ENCODE measurements around the gene FNTB. TPM values are rescaled to one million over a fixed set of nuclear protein-coding genes. Genes with fewer than 3 reads are reported as not detected.

The FNTB gene
- total and polyA plus RNA-seq, 2 donors = 6.6 to 9.5 TPM

- no peak overlapping the region for H3K4me3 ChIP-seq (ENCODE audit: low read length in 2 of 2)
- H3K36me3 ChIP-seq (ENCODE audit: control insufficient read depth in 2 of 2, insufficient read depth in 2 of 2, low read length in 1 of 2) = peaks cover 20 to 24% of the 10 kb centered on the region in 2 donors
- no peak overlapping the region for H3K27ac ChIP-seq (ENCODE audit: low read depth in 1 of 2, low read length in 1 of 2)
- H3K4me1 ChIP-seq (ENCODE audit: control insufficient read depth in 2 of 2, insufficient read depth in 2 of 2, low read length in 2 of 2) = no peaks in the 10 kb centered on the region
- no peak for DNase-seq (ENCODE audit: low read depth in 6 of 9, low spot score in 9 of 9)
- no peaks in the 10 kb centered on the region for H3K9me3 ChIP-seq (ENCODE audit: control insufficient read depth in 2 of 2, insufficient read depth in 1 of 2, low read length in 1 of 2)
- WGBS = 98% methylated on average over 3 of the region's 3 CpGs
- no peaks in the 10 kb centered on the region for H3K27me3 ChIP-seq (ENCODE audit: control insufficient read depth in 2 of 2, insufficient read depth in 1 of 2, low read length in 1 of 2)
These were observed 46.5 kb downstream of the FNTB start for GRCh38 chr14:65033181-65033580.

DNA sequence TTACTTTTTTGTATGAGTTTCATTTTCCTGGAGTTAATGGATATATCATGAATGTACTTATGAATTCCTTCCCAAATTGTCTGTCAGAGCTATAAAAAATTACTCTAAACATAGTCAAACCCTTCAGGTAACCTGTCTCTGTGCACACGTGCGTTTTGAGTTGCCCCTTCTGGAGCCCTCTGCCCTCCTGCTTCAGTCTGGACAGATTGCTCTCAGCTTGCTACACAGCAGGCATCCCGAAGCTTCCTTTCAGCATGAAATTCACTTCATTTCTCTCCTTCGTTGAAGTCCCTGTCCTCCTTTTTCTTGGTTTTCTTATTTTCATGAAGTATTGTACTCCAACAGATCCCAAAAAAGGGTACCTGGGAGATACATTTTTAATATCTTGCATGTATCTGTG lies 47.3 kb downstream of the FNTB start:
- Histone ChIP-seq H3K4me1 (ENCODE audit: control insufficient read depth in 2 of 2, insufficient read depth in 2 of 2, low read length in 2 of 2) (no peaks in the 10 kb centered on the region), H3K9me3 (ENCODE audit: control insufficient read depth in 2 of 2, insufficient read depth in 1 of 2, low read length in 1 of 2) (no peaks in the 10 kb centered on the region), H3K27ac (ENCODE audit: low read depth in 1 of 2, low read length in 1 of 2) (no peak overlapping the region), H3K27me3 (ENCODE audit: control insufficient read depth in 2 of 2, insufficient read depth in 1 of 2, low read length in 1 of 2) (no peaks in the 10 kb centered on the region), H3K4me3 (ENCODE audit: low read length in 2 of 2) (no peak overlapping the region), H3K36me3 (ENCODE audit: control insufficient read depth in 2 of 2, insufficient read depth in 2 of 2, low read length in 1 of 2) (peaks cover 16 to 23% of the 10 kb centered on the region in 2 donors)
- WGBS = 98% methylated on average over 4 of the region's 4 CpGs
- DNase-seq (ENCODE audit: low read depth in 6 of 9, low spot score in 9 of 9) = no peak

DNA sequence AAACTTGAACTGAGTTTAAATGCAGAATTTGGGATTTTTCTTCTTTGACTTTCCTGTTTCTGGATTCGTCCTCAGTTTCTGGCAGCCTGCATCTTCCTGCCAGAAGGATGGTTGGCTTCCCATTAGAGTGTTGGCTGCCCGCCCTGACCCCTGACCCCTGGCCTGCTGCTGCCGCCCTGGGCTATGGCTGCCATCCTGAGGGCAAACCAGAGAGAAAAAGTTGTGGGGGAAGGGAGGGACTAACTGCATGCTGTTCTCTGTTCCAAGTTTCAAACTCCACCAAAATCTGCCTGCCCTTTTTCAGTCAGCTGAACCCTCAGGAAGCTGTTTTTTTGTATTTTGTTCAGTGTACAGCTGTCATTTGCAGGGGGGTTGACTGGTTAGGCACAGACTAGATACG lies 48.4 kb downstream of the FNTB start:
- Histone ChIP-seq H3K4me3 (ENCODE audit: low read length in 2 of 2) (no peak overlapping the region), H3K36me3 (ENCODE audit: control insufficient read depth in 2 of 2, insufficient read depth in 2 of 2, low read length in 1 of 2) (peaks cover 14 to 16% of the 10 kb centered on the region in 2 donors), H3K27me3 (ENCODE audit: control insufficient read depth in 2 of 2, insufficient read depth in 1 of 2, low read length in 1 of 2) (no peaks in the 10 kb centered on the region), H3K4me1 (ENCODE audit: control insufficient read depth in 2 of 2, insufficient read depth in 2 of 2, low read length in 2 of 2) (no peaks in the 10 kb centered on the region), H3K27ac (ENCODE audit: low read depth in 1 of 2, low read length in 1 of 2) (no peak overlapping the region), H3K9me3 (ENCODE audit: control insufficient read depth in 2 of 2, insufficient read depth in 1 of 2, low read length in 1 of 2) (no peaks in the 10 kb centered on the region)
- no peak for DNase-seq (ENCODE audit: low read depth in 6 of 9, low spot score in 9 of 9)
- WGBS = 92% methylated on average over 4 of the region's 4 CpGs

DNA sequence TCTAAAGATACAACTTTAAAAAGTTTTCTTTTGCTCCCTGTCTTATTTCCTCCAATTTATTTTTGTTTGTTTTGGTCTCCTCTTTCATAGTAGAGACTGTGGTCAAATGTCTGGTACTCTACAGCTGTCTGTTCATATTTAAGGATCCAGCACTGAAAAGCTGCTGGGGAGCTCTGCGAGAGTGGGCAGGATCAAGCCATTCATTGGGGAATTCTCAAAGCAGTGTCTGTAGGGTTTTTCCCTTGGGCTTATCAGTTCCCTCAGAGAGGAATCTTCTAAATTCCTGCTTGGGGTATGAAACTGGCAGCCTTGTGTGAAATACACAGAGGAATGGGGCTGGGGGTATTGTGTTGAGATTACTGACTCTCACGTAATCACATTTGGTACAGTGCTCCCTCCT lies 52.3 kb downstream of the FNTB start:
- no peak for DNase-seq (ENCODE audit: low read depth in 6 of 9, low spot score in 9 of 9)
- WGBS = 100% methylated on average over 2 of the region's 2 CpGs
- no peaks in the 10 kb centered on the region for H3K27me3 ChIP-seq (ENCODE audit: control insufficient read depth in 2 of 2, insufficient read depth in 1 of 2, low read length in 1 of 2)
- H3K36me3 ChIP-seq (ENCODE audit: control insufficient read depth in 2 of 2, insufficient read depth in 2 of 2, low read length in 1 of 2) = peaks cover 21 to 27% of the 10 kb centered on the region in 2 donors
- no peak overlapping the region for H3K27ac ChIP-seq (ENCODE audit: low read depth in 1 of 2, low read length in 1 of 2)
- H3K4me3 ChIP-seq (ENCODE audit: low read length in 2 of 2) = no peak overlapping the region
- peaks cover 0 to 12% of the 10 kb centered on the region in 2 donors for H3K4me1 ChIP-seq (ENCODE audit: control insufficient read depth in 2 of 2, insufficient read depth in 2 of 2, low read length in 2 of 2)
- H3K9me3 ChIP-seq (ENCODE audit: control insufficient read depth in 2 of 2, insufficient read depth in 1 of 2, low read length in 1 of 2) = no peaks in the 10 kb centered on the region

GRCh38 chr14:65040666-65041433 lies 54.2 kb downstream of the FNTB start:
- no peak for DNase-seq (ENCODE audit: low read depth in 6 of 9, low spot score in 9 of 9)
- no peaks in the 10 kb centered on the region for H3K27me3 ChIP-seq (ENCODE audit: control insufficient read depth in 2 of 2, insufficient read depth in 1 of 2, low read length in 1 of 2)
- WGBS = 98% methylated on average over 9 of the region's 9 CpGs
- no peak overlapping the region for H3K27ac ChIP-seq (ENCODE audit: low read depth in 1 of 2, low read length in 1 of 2)
- H3K4me1 ChIP-seq (ENCODE audit: control insufficient read depth in 2 of 2, insufficient read depth in 2 of 2, low read length in 2 of 2) = peaks cover 0 to 23% of the 10 kb centered on the region in 2 donors
- H3K9me3 ChIP-seq (ENCODE audit: control insufficient read depth in 2 of 2, insufficient read depth in 1 of 2, low read length in 1 of 2) = no peaks in the 10 kb centered on the region
- H3K36me3 ChIP-seq (ENCODE audit: control insufficient read depth in 2 of 2, insufficient read depth in 2 of 2, low read length in 1 of 2) = peaks cover 30 to 35% of the 10 kb centered on the region in 2 donors
- H3K4me3 ChIP-seq (ENCODE audit: low read length in 2 of 2) = no peak overlapping the region

DNA sequence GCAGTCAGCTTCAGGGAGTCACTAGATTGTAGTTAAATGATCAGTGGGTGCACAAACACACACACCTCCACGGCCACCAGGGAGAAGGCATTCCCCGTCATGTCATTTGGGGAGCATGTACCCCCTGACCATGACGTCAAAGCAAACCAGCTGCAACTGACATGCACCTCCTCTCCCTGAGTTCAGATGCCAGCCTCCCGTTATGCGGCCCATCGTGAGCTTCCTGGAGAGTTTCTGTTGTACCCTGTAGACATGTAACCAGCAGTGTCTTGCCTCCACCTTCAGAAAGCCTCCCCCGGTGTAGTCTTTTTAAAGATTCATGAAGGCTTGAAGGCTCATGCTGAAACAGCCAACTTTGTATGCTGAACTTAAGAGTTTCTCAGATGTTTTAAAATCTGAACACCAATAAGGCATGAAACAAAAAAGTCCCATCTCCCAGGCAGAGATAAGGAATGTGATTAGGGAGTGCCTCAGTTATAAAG lies 54.8 kb downstream of the FNTB start:
- Histone ChIP-seq H3K27ac (ENCODE audit: low read depth in 1 of 2, low read length in 1 of 2) (no peak overlapping the region), H3K4me1 (ENCODE audit: control insufficient read depth in 2 of 2, insufficient read depth in 2 of 2, low read length in 2 of 2) (peaks cover 0 to 23% of the 10 kb centered on the region in 2 donors), H3K36me3 (ENCODE audit: control insufficient read depth in 2 of 2, insufficient read depth in 2 of 2, low read length in 1 of 2) (peaks cover 33 to 37% of the 10 kb centered on the region in 2 donors), H3K27me3 (ENCODE audit: control insufficient read depth in 2 of 2, insufficient read depth in 1 of 2, low read length in 1 of 2) (no peaks in the 10 kb centered on the region), H3K4me3 (ENCODE audit: low read length in 2 of 2) (no peak overlapping the region), H3K9me3 (ENCODE audit: control insufficient read depth in 2 of 2, insufficient read depth in 1 of 2, low read length in 1 of 2) (no peaks in the 10 kb centered on the region)
- 97% methylated on average over 7 of the region's 7 CpGs for WGBS
- DNase-seq (ENCODE audit: low read depth in 6 of 9, low spot score in 9 of 9) = no peak

- peaks cover 36 to 38% of the 10 kb centered on the region in 2 donors for H3K36me3 ChIP-seq (ENCODE audit: control insufficient read depth in 2 of 2, insufficient read depth in 2 of 2, low read length in 1 of 2)
- H3K9me3 ChIP-seq (ENCODE audit: control insufficient read depth in 2 of 2, insufficient read depth in 1 of 2, low read length in 1 of 2) = no peaks in the 10 kb centered on the region
- H3K27ac ChIP-seq (ENCODE audit: low read depth in 1 of 2, low read length in 1 of 2) = no peak overlapping the region
- peaks cover 0 to 23% of the 10 kb centered on the region in 2 donors for H3K4me1 ChIP-seq (ENCODE audit: control insufficient read depth in 2 of 2, insufficient read depth in 2 of 2, low read length in 2 of 2)
- 91% methylated on average over 3 of the region's 3 CpGs for WGBS
- no peaks in the 10 kb centered on the region for H3K27me3 ChIP-seq (ENCODE audit: control insufficient read depth in 2 of 2, insufficient read depth in 1 of 2, low read length in 1 of 2)
- DNase-seq (ENCODE audit: low read depth in 6 of 9, low spot score in 9 of 9) = no peak
- no peak overlapping the region for H3K4me3 ChIP-seq (ENCODE audit: low read length in 2 of 2)
These were observed 55.6 kb downstream of the FNTB start for GRCh38 chr14:65042296-65042695.

DNA sequence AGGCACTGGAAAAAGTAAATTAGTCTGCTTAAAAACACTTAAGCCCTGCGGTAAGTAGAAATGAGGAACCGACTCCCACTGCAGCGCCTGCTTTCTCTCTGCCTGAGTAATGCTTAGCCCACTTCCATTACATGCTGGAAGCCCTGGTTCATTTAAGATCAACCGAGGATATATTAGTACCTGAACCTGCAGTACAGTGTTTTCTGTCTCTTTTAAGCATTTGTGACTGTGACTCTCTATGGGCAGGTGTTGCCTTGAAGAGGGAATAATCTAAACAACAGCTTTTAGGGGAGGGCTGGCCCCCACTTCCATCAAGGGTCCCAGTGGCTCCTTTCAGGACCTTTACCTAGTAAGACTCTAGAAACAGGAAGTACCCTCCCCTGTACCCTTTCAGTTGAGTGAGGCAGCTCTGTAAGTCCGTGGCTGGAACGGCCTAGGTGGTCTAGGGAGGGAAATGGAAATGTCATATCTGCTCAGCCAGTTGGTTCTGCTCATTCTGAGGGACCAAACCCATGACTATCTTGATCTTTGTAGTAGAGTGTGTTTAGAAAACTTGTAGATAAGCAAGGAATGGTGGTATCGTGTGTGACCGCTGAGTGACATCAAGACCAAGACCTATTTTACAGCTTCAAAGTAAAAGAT lies 56.2 kb downstream of the FNTB start:
- WGBS = 46% methylated on average over 8 of the region's 8 CpGs
- H3K9me3 ChIP-seq (ENCODE audit: control insufficient read depth in 2 of 2, insufficient read depth in 1 of 2, low read length in 1 of 2) = no peaks in the 10 kb centered on the region
- peak overlapping the region in 1 of 2 donors; percentile 5 for H3K27ac ChIP-seq (ENCODE audit: low read depth in 1 of 2, low read length in 1 of 2)
- DNase-seq (ENCODE audit: low read depth in 6 of 9, low spot score in 9 of 9) = peak in 1 of 9 donors; percentile 27
- no peak overlapping the region for H3K4me3 ChIP-seq (ENCODE audit: low read length in 2 of 2)
- no peaks in the 10 kb centered on the region for H3K27me3 ChIP-seq (ENCODE audit: control insufficient read depth in 2 of 2, insufficient read depth in 1 of 2, low read length in 1 of 2)
- H3K36me3 ChIP-seq (ENCODE audit: control insufficient read depth in 2 of 2, insufficient read depth in 2 of 2, low read length in 1 of 2) = peaks cover 34 to 35% of the 10 kb centered on the region in 2 donors
- H3K4me1 ChIP-seq (ENCODE audit: control insufficient read depth in 2 of 2, insufficient read depth in 2 of 2, low read length in 2 of 2) = peaks cover 0 to 23% of the 10 kb centered on the region in 2 donors

GRCh38 chr14:65043893-65044595 lies 57.3 kb downstream of the FNTB start:
- no peaks in the 10 kb centered on the region for H3K27me3 ChIP-seq (ENCODE audit: control insufficient read depth in 2 of 2, insufficient read depth in 1 of 2, low read length in 1 of 2)
- WGBS = 85% methylated on average over 12 of the region's 12 CpGs
- peak overlapping the region in 1 of 2 donors; percentile 61 for H3K27ac ChIP-seq (ENCODE audit: low read depth in 1 of 2, low read length in 1 of 2)
- no peak for DNase-seq (ENCODE audit: low read depth in 6 of 9, low spot score in 9 of 9)
- H3K4me3 ChIP-seq (ENCODE audit: low read length in 2 of 2) = no peak overlapping the region
- no peaks in the 10 kb centered on the region for H3K9me3 ChIP-seq (ENCODE audit: control insufficient read depth in 2 of 2, insufficient read depth in 1 of 2, low read length in 1 of 2)
- peaks cover 0 to 23% of the 10 kb centered on the region in 2 donors for H3K4me1 ChIP-seq (ENCODE audit: control insufficient read depth in 2 of 2, insufficient read depth in 2 of 2, low read length in 2 of 2)
- H3K36me3 ChIP-seq (ENCODE audit: control insufficient read depth in 2 of 2, insufficient read depth in 2 of 2, low read length in 1 of 2) = peaks cover 35 to 36% of the 10 kb centered on the region in 2 donors

Data from thymus (tissue), 11 donors.